H9 (cell line): ENCODE results near the gene OR2F2. TPM values are rescaled to one million over a fixed set of nuclear protein-coding genes. Genes with fewer than 3 reads are reported as not detected.

Source experiments
- DNase-seq: peaks from one replicate; pipeline ENCODE4 v3.0.0-alpha.2; 2017
- H2AFZ ChIP-seq: one replicate; pipeline ENCODE4 v1.6.1; 2013; ENCODE audit warnings: mild to moderate bottlenecking, low read length, control low read depth, moderate library complexity
- H2AK5ac ChIP-seq: 2 replicates; pipeline ENCODE4 v1.6.1; 2013; ENCODE audit warnings: low read length, control low read depth, mixed read lengths; ENCODE audit not compliant: insufficient read length
- H2BK120ac ChIP-seq: one replicate; pipeline ENCODE4 v1.6.1; 2013; ENCODE audit warnings: low read depth, mild to moderate bottlenecking, low read length, control low read depth, inconsistent platforms; ENCODE audit not compliant: poor library complexity, severe bottlenecking
- H2BK12ac ChIP-seq: 2 replicates; pipeline ENCODE4 v1.6.1; 2013; ENCODE audit warnings: low read length, control low read depth, mixed read lengths, low read depth; ENCODE audit not compliant: insufficient read length
- H2BK15ac ChIP-seq: 2 replicates; pipeline ENCODE4 v1.6.1; 2013; ENCODE audit warnings: low read depth, low read length, control low read depth
- H2BK20ac ChIP-seq: one replicate; pipeline ENCODE4 v1.6.1; 2013; ENCODE audit warnings: low read depth, mild to moderate bottlenecking, low read length, control low read depth, inconsistent platforms; ENCODE audit not compliant: poor library complexity, severe bottlenecking
- H2BK5ac ChIP-seq: 2 replicates; pipeline ENCODE4 v1.6.1; 2013; ENCODE audit warnings: low read length, control low read depth, mixed read lengths; ENCODE audit not compliant: insufficient read length
- H3K14ac ChIP-seq: 2 replicates; pipeline ENCODE4 v1.6.1; 2013; ENCODE audit warnings: low read length, control low read depth; ENCODE audit not compliant: insufficient read depth
- H3K18ac ChIP-seq: 2 replicates; pipeline ENCODE4 v1.6.1; 2013; ENCODE audit warnings: low read depth, mild to moderate bottlenecking, mixed read lengths, low read length, control low read depth; ENCODE audit not compliant: insufficient read length
- H3K23ac ChIP-seq: 2 replicates; pipeline ENCODE4 v1.6.1; 2013; ENCODE audit warnings: low read length, control low read depth, mixed read lengths, low read depth; ENCODE audit not compliant: insufficient read length
- H3K23me2 ChIP-seq: 2 replicates; pipeline ENCODE4 v1.6.1; 2013; ENCODE audit warnings: low read depth, mild to moderate bottlenecking, mixed read lengths, low read length, control low read depth; ENCODE audit not compliant: insufficient read length, poor library complexity, severe bottlenecking
- H3K27ac ChIP-seq: 2 replicates; pipeline ENCODE4 v1.5.1; 2013; ENCODE audit warnings: low read length, control low read depth, mixed read lengths, low read depth; ENCODE audit not compliant: insufficient read length
- H3K27me3 ChIP-seq: 2 replicates; pipeline ENCODE4 v1.6.1; 2013; ENCODE audit warnings: low read length, control low read depth, inconsistent platforms; ENCODE audit not compliant: insufficient read depth
- H3K4ac ChIP-seq: 2 replicates; pipeline ENCODE4 v1.6.1; 2013; ENCODE audit warnings: low read depth, mild to moderate bottlenecking, control low read depth, inconsistent platforms, low read length, moderate library complexity
- H3K4me1 ChIP-seq: 2 replicates; pipeline ENCODE4 v1.6.1; 2013; ENCODE audit warnings: low read length, control low read depth, inconsistent platforms; ENCODE audit not compliant: insufficient read depth
- H3K4me2 ChIP-seq: 2 replicates; pipeline ENCODE4 v1.6.1; 2013; ENCODE audit warnings: low read length, control low read depth, mixed read lengths; ENCODE audit not compliant: insufficient read length, insufficient read depth
- H3K56ac ChIP-seq: 2 replicates; pipeline ENCODE4 v1.6.1; 2013; ENCODE audit warnings: low read depth, mild to moderate bottlenecking, mixed read lengths, low read length, control low read depth; ENCODE audit not compliant: insufficient read length
- H3K79me1 ChIP-seq: 2 replicates; pipeline ENCODE4 v1.6.1; 2013; ENCODE audit warnings: low read depth, mild to moderate bottlenecking, moderate library complexity, low read length, control low read depth, inconsistent platforms; ENCODE audit not compliant: insufficient read depth, poor library complexity, severe bottlenecking
- H3K79me2 ChIP-seq: 2 replicates; pipeline ENCODE4 v1.6.1; 2013; ENCODE audit warnings: low read length, control low read depth, inconsistent platforms; ENCODE audit not compliant: insufficient read depth
- H3K9ac ChIP-seq: 2 replicates; pipeline ENCODE4 v1.6.1; 2013; ENCODE audit warnings: low read length, control low read depth, mixed read lengths; ENCODE audit not compliant: insufficient read length; ENCODE audit errors: extremely low read depth
- H3K9me3 ChIP-seq: one replicate; pipeline ENCODE4 v1.6.1; 2013; ENCODE audit warnings: low read depth, low read length, inconsistent platforms; ENCODE audit not compliant: control insufficient read depth
- H3T11ph ChIP-seq: one replicate; pipeline ENCODE4 v1.6.1; 2013; ENCODE audit warnings: mild to moderate bottlenecking, low read length, control low read depth, inconsistent platforms
- H4K20me1 ChIP-seq: one replicate; pipeline ENCODE4 v1.6.1; 2013; ENCODE audit not compliant: control insufficient read depth, insufficient read length, insufficient read depth
- H4K5ac ChIP-seq: 2 replicates; pipeline ENCODE4 v1.6.1; 2013; ENCODE audit warnings: low read depth, mild to moderate bottlenecking, mixed read lengths, low read length, control low read depth; ENCODE audit not compliant: insufficient read length
- H4K8ac ChIP-seq: replicated peaks from 2 replicates; pipeline ENCODE4 v1.6.1; 2013; ENCODE audit warnings: low read length, control low read depth, mixed read lengths, low read depth; ENCODE audit not compliant: insufficient read length
- H4K91ac ChIP-seq: 2 replicates; pipeline ENCODE4 v1.6.1; 2013; ENCODE audit warnings: low read depth, mild to moderate bottlenecking, moderate library complexity, mixed read lengths, low read length, control low read depth; ENCODE audit not compliant: insufficient read length
- H3K27ac Mint-ChIP-seq, 3 experiments: 2 replicates in 2 of 3; 3 replicates in 1 of 3; pipeline ENCODE4 v1.8.0; 2020 to 2021; ENCODE audit warnings: mixed read lengths in 3 of 3, mild to moderate bottlenecking in 1 of 3, moderate library complexity in 1 of 3
- H3K27me3 Mint-ChIP-seq: 2 replicates; pipeline ENCODE4 v1.8.0; 2021; ENCODE audit warnings: low read depth, mild to moderate bottlenecking, moderate library complexity, mixed read lengths
- H3K36me3 Mint-ChIP-seq, 3 experiments: 2 replicates in 2 of 3; 3 replicates in 1 of 3; pipeline ENCODE4 v1.8.0; 2020 to 2021; ENCODE audit warnings: low read depth in 3 of 3, mixed read lengths in 3 of 3; ENCODE audit not compliant: insufficient read depth in 1 of 3
- H3K4me1 Mint-ChIP-seq, 2 experiments: 2 replicates each; pipeline ENCODE4 v1.8.0; 2020; ENCODE audit warnings: mixed read lengths in 2 of 2
- H3K4me3 Mint-ChIP-seq, 2 experiments: 2 replicates in 1 of 2; 3 replicates in 1 of 2; pipeline ENCODE4 v1.8.0; 2020 to 2021; ENCODE audit warnings: mild to moderate bottlenecking in 2 of 2, mixed read lengths in 2 of 2, moderate library complexity in 1 of 2
- H3K9me3 Mint-ChIP-seq, 2 experiments: 2 replicates in 1 of 2; 3 replicates in 1 of 2; pipeline ENCODE4 v1.8.0; 2020; ENCODE audit warnings: mild to moderate bottlenecking in 2 of 2, mixed read lengths in 2 of 2, moderate library complexity in 1 of 2
- CTCF ChIP-seq: fragments of 200-600 bp; sonication (generic); conservative IDR thresholded peaks from 3 replicates; pipeline ENCODE4 v1.8.0; 2021; ENCODE audit warnings: antibody characterized with exemption, mild to moderate bottlenecking
- WGBS: extraction: QIAGEN DNeasy Blood & Tissue Kit; methylation state at CpG from one replicate; pipeline ENCODE4 v1.1.7; 2013; ENCODE audit warnings: missing lambda C conversion rate, low lambda C conversion rate, mixed read lengths; ENCODE audit not compliant: insufficient read length; ENCODE audit errors: extremely low coverage; 5-methylcytosine and 5-hydroxymethylcytosine counted together
- total RNA-seq: library from RNA; stranded (reverse); gene quantifications from 2 replicates; pipeline ENCODE4 v1.2.1, GENCODE V29; 2021

OR2F2 gene
- total RNA-seq, 1 experiment from 2014 or later: not detected

- H2BK5ac ChIP-seq: no peak overlapping the region
- no peak overlapping the region for H3K14ac ChIP-seq
- no peak for DNase-seq
- no peak overlapping the region for H2BK15ac ChIP-seq
- H3K18ac ChIP-seq: no peak overlapping the region
- H4K20me1 ChIP-seq: no peaks in the 10 kb centered on the region
- Mint-ChIP-seq H3K4me1 (peaks cover 37 to 39% of the 10 kb centered on the region in 2 experiments), H3K27me3 (peaks cover 9% of the 10 kb centered on the region), H3K9me3 (no peaks in the 10 kb centered on the region), H3K4me3 (no peak overlapping the region), H3K36me3 (no peaks in the 10 kb centered on the region), H3K27ac (no peak overlapping the region)
- H3K9me3 ChIP-seq: no peaks in the 10 kb centered on the region
- H3K4ac ChIP-seq: no peak overlapping the region
- no peak overlapping the region for H2BK20ac ChIP-seq
- WGBS: no CpG with 5 or more reads among the region's 5 CpGs
- H3T11ph ChIP-seq: no peak overlapping the region
- TF ChIP-seq CTCF: no peak
- no peak overlapping the region for H2AFZ ChIP-seq
- H3K23ac ChIP-seq: no peak overlapping the region
- H2BK12ac ChIP-seq: no peak overlapping the region
- H3K4me1 ChIP-seq: peaks cover 3% of the 10 kb centered on the region; the same call in 1 of the 2 replicates
- H2BK120ac ChIP-seq: no peak overlapping the region
- H4K91ac ChIP-seq: no peak overlapping the region
- no peak overlapping the region for H3K27ac ChIP-seq
- H3K23me2 ChIP-seq: no peaks in the 10 kb centered on the region
- H3K4me2 ChIP-seq: no peak overlapping the region
- H4K8ac ChIP-seq: no peak overlapping the region
- H3K79me1 ChIP-seq: no peaks in the 10 kb centered on the region
- no peak overlapping the region for H4K5ac ChIP-seq
- H3K79me2 ChIP-seq: no peaks in the 10 kb centered on the region
- H3K27me3 ChIP-seq: no peaks in the 10 kb centered on the region
- no peak overlapping the region for H2AK5ac ChIP-seq
- no peak overlapping the region for H3K56ac ChIP-seq
- no peak overlapping the region for H3K9ac ChIP-seq
Observed at GRCh38 chr7:143908120-143908519, 26.9 kb upstream of the OR2F2 start.
